GM21717 (cell line): ENCODE data around the gene TMEM95.

Experiments used
- ATAC-seq: cut with Tn5 transposase; IDR thresholded peaks from one replicate; pipeline ENCODE4 v1.9.1; 2021; ENCODE audit warnings: mild to moderate bottlenecking, moderate library complexity; ENCODE audit not compliant: unreplicated experiment

TMEM95 gene, protein sequence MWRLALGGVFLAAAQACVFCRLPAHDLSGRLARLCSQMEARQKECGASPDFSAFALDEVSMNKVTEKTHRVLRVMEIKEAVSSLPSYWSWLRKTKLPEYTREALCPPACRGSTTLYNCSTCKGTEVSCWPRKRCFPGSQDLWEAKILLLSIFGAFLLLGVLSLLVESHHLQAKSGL

DNA sequence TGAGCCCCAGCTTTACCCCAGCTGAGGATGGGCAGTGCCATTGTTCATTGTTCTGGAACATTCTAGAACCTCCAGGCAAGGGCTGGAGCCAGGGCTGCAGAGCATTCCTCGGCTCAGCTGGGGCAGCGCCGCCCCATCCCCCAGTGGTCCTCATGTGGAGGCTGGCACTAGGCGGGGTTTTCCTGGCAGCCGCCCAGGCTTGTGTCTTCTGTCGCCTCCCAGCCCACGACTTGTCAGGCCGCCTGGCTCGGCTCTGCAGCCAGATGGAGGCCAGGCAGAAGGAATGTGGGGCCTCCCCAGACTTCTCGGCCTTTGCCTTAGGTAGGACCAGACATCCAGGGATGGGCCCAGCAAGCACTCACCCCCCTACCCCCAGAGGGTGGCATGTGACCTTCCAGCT, at the start of gene TMEM95:
TMEM95 (plus strand) TSS at position 104 of the 400 bp plus-strand sequence; CDS start at position 153, 49 bp downstream.
- ATAC-seq = no peak

DNA sequence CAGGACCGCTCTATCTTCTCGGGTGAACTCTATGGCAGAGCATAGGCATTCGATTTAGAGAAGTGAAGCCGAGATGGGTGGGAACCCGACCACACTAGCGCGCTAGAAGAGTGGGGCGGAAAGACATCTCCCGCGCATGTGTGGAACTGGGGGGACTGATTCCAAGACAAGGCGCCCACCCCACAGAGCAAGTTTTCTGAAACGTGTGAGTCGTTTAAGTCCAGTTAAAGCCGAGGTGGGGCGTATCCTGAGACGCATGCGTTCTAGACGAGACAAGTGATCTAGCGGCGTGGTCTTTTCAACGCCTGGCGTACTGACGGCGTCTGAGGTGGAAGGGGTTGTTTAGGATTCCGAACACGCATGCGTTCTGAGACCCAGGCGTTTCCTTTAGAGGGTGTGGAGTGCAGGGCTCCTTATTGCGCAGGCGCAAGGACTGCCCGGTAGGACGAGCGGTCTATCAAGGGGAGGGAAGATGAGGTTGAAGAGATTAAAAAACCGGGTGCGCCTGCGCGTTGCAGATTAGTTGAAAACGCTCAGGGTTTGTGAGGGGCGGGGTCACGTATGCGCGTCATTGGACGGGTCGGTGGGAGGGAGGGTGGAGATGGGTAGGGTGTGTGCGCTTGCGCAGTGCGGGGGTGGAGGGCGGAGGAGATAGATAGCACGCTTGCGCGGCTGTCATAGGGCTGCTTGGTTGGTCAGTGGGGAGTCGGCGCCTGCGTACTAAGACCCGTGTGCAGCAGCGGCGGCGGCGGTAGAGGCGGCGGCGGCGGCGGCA, 47.9 kb upstream of the TMEM95 start, which contains the start of gene EIF5A:
EIF5A (plus strand) TSS at position 718 of the 775 bp plus-strand sequence. CDS start 2,008 bp downstream, outside the sequence.
- ATAC-seq = peak; percentile 57

- ATAC-seq = peak; percentile 9
Observed at GRCh38 chr17:7307686-7308624, 47.0 kb upstream of the TMEM95 start.

- ATAC-seq = no peak
Observed at GRCh38 chr17:7308625-7309433, 46.1 kb upstream of the TMEM95 start.

DNA sequence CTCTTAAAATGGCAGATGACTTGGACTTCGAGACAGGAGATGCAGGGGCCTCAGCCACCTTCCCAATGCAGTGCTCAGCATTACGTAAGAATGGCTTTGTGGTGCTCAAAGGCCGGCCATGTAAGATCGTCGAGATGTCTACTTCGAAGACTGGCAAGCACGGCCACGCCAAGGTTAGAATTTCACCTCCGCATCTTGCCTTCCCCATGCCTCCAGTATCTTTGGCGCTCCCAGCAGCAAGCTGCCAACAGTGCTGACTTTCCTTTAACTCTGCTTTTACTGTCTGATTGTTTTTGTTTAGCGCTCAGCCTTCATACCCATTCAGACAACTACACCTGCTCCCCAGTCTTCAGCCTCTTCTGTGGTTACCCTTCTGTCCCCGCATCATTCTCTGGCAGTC, 45.3 kb upstream of the TMEM95 start:
- no peak for ATAC-seq

- no peak for ATAC-seq
Observed at GRCh38 chr17:7311110-7311705, 43.7 kb upstream of the TMEM95 start.

- ATAC-seq = no peak
Observed at GRCh38 chr17:7312432-7313087, 42.4 kb upstream of the TMEM95 start.

- ATAC-seq = no peak
Observed at GRCh38 chr17:7313088-7313889, 41.7 kb upstream of the TMEM95 start.

- no peak for ATAC-seq
Observed at GRCh38 chr17:7313890-7314718, 40.9 kb upstream of the TMEM95 start.

- peak; percentile 45 for ATAC-seq
Observed at GRCh38 chr17:7314719-7315569, 40.0 kb upstream of the TMEM95 start, which contains the start of gene GPS2. TSS of gene GPS2 (minus strand) at chr17:7315360. CDS start at chr17:7315052, 308 bp downstream.

DNA sequence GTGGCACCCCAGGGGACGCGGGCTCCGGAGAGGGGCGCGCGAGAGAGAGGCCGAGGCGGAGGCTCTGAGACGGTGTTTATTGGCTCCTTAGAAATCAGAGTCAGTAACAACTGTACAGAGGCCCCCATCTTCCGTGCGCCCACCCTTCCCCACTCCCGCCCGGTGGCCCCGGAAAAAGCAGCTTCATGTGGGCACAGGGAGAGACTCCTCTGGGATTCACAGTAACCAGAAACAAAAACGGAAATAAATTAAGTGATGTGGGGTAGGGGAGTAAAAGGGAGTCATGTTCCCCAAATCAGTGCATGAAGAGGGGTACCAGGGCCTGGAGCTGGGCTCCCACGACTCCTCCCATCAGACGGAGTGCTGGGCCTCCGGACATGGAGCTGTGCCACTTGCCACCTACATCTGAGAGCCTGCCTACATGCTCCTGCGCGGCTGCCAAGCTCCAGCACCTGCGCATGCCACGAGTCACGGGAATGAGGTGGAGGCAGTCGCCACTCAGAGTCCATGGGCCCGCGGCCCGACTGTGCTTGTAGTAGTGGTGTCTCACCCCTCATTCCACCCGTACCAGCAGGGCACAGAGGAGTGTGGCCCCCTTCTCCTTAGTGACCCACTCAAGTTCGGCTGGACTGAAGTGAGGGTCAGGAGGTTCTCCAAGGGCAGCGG, 39.3 kb upstream of the TMEM95 start:
- ATAC-seq = no peak

- no peak for ATAC-seq
Observed at GRCh38 chr17:7317161-7317803, 37.7 kb upstream of the TMEM95 start.

GRCh38 chr17:7318121-7318860, 36.7 kb upstream of the TMEM95 start:
- no peak for ATAC-seq

DNA sequence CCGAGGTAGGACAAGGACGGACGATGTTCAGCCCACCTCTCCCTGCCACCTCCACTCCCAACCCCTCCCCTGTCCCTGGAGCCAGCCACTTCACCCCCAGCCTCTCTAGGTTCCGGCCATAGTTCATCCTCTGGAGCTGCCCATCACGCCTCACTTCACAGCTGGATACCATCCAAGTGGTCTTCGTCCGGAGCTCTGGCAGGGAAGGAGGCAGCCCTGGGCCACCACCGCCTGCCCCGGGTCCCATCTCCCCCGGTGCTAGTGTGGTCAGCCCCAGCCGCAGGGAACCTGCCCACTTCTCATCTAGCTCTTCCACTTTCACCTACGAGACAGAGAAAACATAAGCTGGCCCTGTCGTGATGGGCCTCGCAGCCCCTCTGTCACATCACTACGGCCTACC, 33.5 kb upstream of the TMEM95 start:
- ATAC-seq = no peak
